HEK293 (cell line): ENCODE results near the gene ARHGAP42.

ENCODE experiments used
- CTCF ChIA-PET: fragments of 350-600 bp; formaldehyde crosslinking; extraction: SDS; loops from one replicate; lab custom pipeline; 2021; ENCODE audit warnings: antibody characterized with exemption; lab: Yijun Ruan, JAX
- POLR2A ChIA-PET: fragments of 300-600 bp; formaldehyde crosslinking; extraction: SDS; loops from one replicate; lab custom pipeline; 2020; ENCODE audit warnings: antibody characterized with exemption, inconsistent platforms; lab: Yijun Ruan, JAX
- H3K27ac ChIP-seq: fragments of 200-500 bp; sonication (Bioruptor generic); 2 replicates; pipeline ENCODE4 v1.5.1; 2014; ENCODE audit warnings: low read depth, low read length, control low read depth, inconsistent platforms; ENCODE audit errors: extremely low read depth
- H3K36me3 ChIP-seq, 2 experiments: fragments of 200-500 bp in 1 of 2; sonication (Bioruptor generic) in 1 of 2; 1 replicate in 1 of 2; 2 replicates in 1 of 2; pipeline ENCODE4 v1.5.1; 2014 to 2017; ENCODE audit warnings: inconsistent platforms in 2 of 2, low read length in 2 of 2; ENCODE audit not compliant: control insufficient read depth in 2 of 2, insufficient read depth in 1 of 2
- H3K4me1 ChIP-seq: fragments of 200-500 bp; sonication (Bioruptor generic); 2 replicates; pipeline ENCODE4 v1.5.1; 2014; ENCODE audit warnings: mild to moderate bottlenecking, low read length, inconsistent platforms; ENCODE audit not compliant: control insufficient read depth, insufficient read depth
- H3K4me3 ChIP-seq: 2 replicates; pipeline ENCODE4 v1.5.1; 2011; ENCODE audit warnings: low read depth, mild to moderate bottlenecking, control low read depth, low read length, moderate library complexity
- H3K9me3 ChIP-seq: fragments of 200-500 bp; sonication (Bioruptor generic); 2 replicates; pipeline ENCODE4 v1.5.1; 2014; ENCODE audit warnings: low read depth, low read length, inconsistent platforms; ENCODE audit not compliant: control insufficient read depth, insufficient read depth
- KLF16 ChIP-seq: fragments of 450-650 bp; formaldehyde crosslinking; IDR thresholded peaks from 2 replicates; pipeline ENCODE4 v1.5.1; 2017; ENCODE audit warnings: missing biosample characterization, missing genetic modification characterization
- TRIM28 ChIP-seq: IDR thresholded peaks from 2 replicates; pipeline ENCODE4 v1.6.1; 2011; ENCODE audit warnings: low read length, control low read depth, borderline replicate concordance
- YY2 ChIP-seq: fragments of 450-650 bp; formaldehyde crosslinking; IDR thresholded peaks from 2 replicates; pipeline ENCODE4 v1.5.1; 2016; ENCODE audit warnings: missing biosample characterization, missing genetic modification characterization
- ZFP3 ChIP-seq: fragments of 450-650 bp; formaldehyde crosslinking; IDR thresholded peaks from 2 replicates; pipeline ENCODE4 v1.5.1; 2016; ENCODE audit warnings: low read depth, missing biosample characterization, missing genetic modification characterization
- ZNF140 ChIP-seq: fragments of 450-650 bp; formaldehyde crosslinking; IDR thresholded peaks from 2 replicates; pipeline ENCODE4 v1.5.1; 2016; ENCODE audit warnings: missing biosample characterization, missing genetic modification characterization
- ZNF155 ChIP-seq: fragments of 450-650 bp; formaldehyde crosslinking; IDR thresholded peaks from 2 replicates; pipeline ENCODE4 v1.5.1; 2016; ENCODE audit warnings: missing biosample characterization, missing genetic modification characterization
- ZNF211 ChIP-seq: fragments of 450-650 bp; formaldehyde crosslinking; IDR thresholded peaks from 2 replicates; pipeline ENCODE4 v1.5.1; 2016; ENCODE audit warnings: low read depth, missing biosample characterization, missing genetic modification characterization
- ZNF239 ChIP-seq: fragments of 450-650 bp; formaldehyde crosslinking; IDR thresholded peaks from 2 replicates; pipeline ENCODE4 v1.5.1; 2016; ENCODE audit warnings: missing biosample characterization, missing genetic modification characterization
- ZNF341 ChIP-seq: fragments of 450-650 bp; formaldehyde crosslinking; IDR thresholded peaks from 2 replicates; pipeline ENCODE4; 2016; ENCODE audit warnings: low read depth, missing biosample characterization, missing genetic modification characterization
- ZNF785 ChIP-seq: fragments of 450-650 bp; formaldehyde crosslinking; IDR thresholded peaks from 2 replicates; pipeline ENCODE4 v1.5.1; 2016; ENCODE audit warnings: missing biosample characterization, missing genetic modification characterization
- ZSCAN16 ChIP-seq: fragments of 450-650 bp; formaldehyde crosslinking; IDR thresholded peaks from 2 replicates; pipeline ENCODE4 v1.5.1; 2016; ENCODE audit warnings: missing biosample characterization, missing genetic modification characterization
- ZSCAN23 ChIP-seq: fragments of 450-650 bp; formaldehyde crosslinking; IDR thresholded peaks from 2 replicates; pipeline ENCODE4 v1.5.1; 2016; ENCODE audit warnings: missing biosample characterization, missing genetic modification characterization
- TF ChIP-seq, protein P1 (sequence below): fragments of 450-650 bp; formaldehyde crosslinking; IDR thresholded peaks from 2 replicates; pipeline ENCODE4 v1.5.1; 2016; ENCODE audit warnings: missing biosample characterization, missing genetic modification characterization
- TF ChIP-seq, protein P2 (sequence below): fragments of 450-650 bp; formaldehyde crosslinking; IDR thresholded peaks from 2 replicates; pipeline ENCODE4 v1.5.1; 2017; ENCODE audit warnings: missing biosample characterization, mild to moderate bottlenecking, missing genetic modification characterization, moderate library complexity
- TF ChIP-seq, protein P3 (sequence below): fragments of 450-650 bp; formaldehyde crosslinking; IDR thresholded peaks from 2 replicates; pipeline ENCODE4 v1.5.1; 2016; ENCODE audit warnings: missing biosample characterization, missing genetic modification characterization
- TF ChIP-seq, protein P4 (sequence below): fragments of 450-650 bp; IDR thresholded peaks from 2 replicates; pipeline ENCODE4 v1.5.1; 2018; ENCODE audit warnings: missing biosample characterization, missing genetic modification characterization
- TF ChIP-seq, protein P5 (sequence below): fragments of 450-650 bp; formaldehyde crosslinking; IDR thresholded peaks from 2 replicates; pipeline ENCODE4 v1.5.1; 2016; ENCODE audit warnings: missing biosample characterization, missing genetic modification characterization
- TF ChIP-seq, protein P6 (sequence below): fragments of 450-650 bp; formaldehyde crosslinking; IDR thresholded peaks from 2 replicates; pipeline ENCODE4 v1.5.1; 2016; ENCODE audit warnings: missing biosample characterization, missing genetic modification characterization
- TF ChIP-seq, protein P7 (sequence below): fragments of 450-650 bp; formaldehyde crosslinking; IDR thresholded peaks from 2 replicates; pipeline ENCODE4 v1.5.1; 2016; ENCODE audit warnings: missing biosample characterization, missing genetic modification characterization
- TF ChIP-seq, protein P8 (sequence below): fragments of 450-650 bp; formaldehyde crosslinking; IDR thresholded peaks from 2 replicates; pipeline ENCODE4 v1.5.1; 2016; ENCODE audit warnings: missing biosample characterization, missing genetic modification characterization, borderline replicate concordance

Gene ARHGAP42

DNA sequence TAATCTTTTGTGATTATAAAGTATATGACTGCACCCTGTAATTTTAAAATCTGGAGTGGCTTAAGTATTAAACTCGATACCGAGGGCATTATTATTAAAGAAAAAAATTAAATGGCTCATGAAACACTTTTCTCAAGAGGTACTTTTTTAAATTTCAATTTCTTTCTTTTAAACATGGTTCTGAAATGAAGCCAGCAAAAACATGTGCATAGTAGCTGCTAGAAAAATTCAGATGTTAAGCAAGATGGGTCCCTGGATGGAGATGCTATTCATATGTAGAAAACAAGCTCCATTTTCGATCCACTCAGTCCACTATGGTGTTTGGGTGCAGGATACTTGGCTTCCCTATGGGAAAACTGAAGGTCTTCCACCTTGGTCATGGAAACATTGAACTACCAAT lies 253.0 kb downstream of the ARHGAP42 start (continued):
- TF ChIP-seq YY2 (tag by site-specific recombination), result no peak

DNA sequence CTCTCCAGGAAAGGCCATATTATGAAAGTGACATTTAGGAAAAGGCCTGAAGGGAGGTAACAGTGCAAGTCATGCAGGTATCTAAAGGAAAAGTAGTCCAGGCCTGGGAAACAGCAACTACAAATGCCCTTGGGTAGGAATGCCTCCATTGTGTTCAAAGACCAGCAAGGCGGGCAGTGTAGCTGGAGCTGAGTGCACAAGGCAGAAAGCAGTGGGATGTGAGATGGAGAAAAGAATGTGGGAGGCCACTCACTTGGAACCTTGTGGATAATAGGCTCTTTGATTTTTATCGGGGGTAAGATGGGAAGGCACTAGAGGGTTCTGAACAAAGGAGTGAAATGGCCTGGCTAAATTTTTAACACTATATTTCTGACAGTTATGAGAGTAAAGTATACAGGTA lies 253.9 kb downstream of the ARHGAP42 start:
- H3K4me3 ChIP-seq, result no peak overlapping the region
- POLR2A ChIA-PET, result no interaction called here
- no peak for TF ChIP-seq ZNF140 (tag by site-specific recombination)
- TF ChIP-seq, protein P1, sequence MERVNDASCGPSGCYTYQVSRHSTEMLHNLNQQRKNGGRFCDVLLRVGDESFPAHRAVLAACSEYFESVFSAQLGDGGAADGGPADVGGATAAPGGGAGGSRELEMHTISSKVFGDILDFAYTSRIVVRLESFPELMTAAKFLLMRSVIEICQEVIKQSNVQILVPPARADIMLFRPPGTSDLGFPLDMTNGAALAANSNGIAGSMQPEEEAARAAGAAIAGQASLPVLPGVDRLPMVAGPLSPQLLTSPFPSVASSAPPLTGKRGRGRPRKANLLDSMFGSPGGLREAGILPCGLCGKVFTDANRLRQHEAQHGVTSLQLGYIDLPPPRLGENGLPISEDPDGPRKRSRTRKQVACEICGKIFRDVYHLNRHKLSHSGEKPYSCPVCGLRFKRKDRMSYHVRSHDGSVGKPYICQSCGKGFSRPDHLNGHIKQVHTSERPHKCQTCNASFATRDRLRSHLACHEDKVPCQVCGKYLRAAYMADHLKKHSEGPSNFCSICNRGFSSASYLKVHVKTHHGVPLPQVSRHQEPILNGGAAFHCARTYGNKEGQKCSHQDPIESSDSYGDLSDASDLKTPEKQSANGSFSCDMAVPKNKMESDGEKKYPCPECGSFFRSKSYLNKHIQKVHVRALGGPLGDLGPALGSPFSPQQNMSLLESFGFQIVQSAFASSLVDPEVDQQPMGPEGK, result no peak
- TF ChIP-seq, all 188 proteins: peak for 0
- Histone ChIP-seq H3K4me1 (no peaks in the 10 kb centered on the region), H3K36me3 (peaks cover 0 to 12% of the 10 kb centered on the region in 2 experiments; a peak in 1 of 3 replicates), H3K9me3 (no peaks in the 10 kb centered on the region), H3K27ac (no peak overlapping the region)
- CTCF ChIA-PET, result no interaction called here

DNA sequence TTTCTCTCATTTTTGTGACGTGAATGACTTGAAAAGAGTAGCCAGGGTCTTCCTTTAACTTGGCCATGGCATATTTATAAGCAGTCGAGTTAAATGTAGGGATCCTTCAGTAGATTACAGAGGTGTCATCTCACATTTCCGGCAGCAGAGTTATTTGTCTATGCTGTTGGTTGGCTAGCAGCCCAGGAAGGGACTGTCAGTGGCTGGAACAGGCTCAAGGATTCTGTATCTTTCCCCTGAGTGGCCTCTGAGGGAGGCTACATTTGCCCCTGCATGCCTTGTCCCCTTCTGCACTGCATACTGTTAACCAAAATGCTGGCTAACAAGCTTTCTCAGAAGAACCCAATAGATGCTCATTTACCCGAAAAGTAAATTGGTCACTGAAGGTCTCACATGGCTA lies 254.9 kb downstream of the ARHGAP42 start:
- no peaks in the 10 kb centered on the region for H3K4me1 ChIP-seq
- ChIA-PET CTCF (no interaction called here), POLR2A (no interaction called here)

More for the DNA sequence above, 254.9 kb downstream of the ARHGAP42 start:
- TF ChIP-seq ZNF239 (tag by site-specific recombination), result no peak
- TF ChIP-seq TRIM28, result no peak
- TF ChIP-seq ZNF785 (tag by site-specific recombination), result no peak
- TF ChIP-seq, protein P2, sequence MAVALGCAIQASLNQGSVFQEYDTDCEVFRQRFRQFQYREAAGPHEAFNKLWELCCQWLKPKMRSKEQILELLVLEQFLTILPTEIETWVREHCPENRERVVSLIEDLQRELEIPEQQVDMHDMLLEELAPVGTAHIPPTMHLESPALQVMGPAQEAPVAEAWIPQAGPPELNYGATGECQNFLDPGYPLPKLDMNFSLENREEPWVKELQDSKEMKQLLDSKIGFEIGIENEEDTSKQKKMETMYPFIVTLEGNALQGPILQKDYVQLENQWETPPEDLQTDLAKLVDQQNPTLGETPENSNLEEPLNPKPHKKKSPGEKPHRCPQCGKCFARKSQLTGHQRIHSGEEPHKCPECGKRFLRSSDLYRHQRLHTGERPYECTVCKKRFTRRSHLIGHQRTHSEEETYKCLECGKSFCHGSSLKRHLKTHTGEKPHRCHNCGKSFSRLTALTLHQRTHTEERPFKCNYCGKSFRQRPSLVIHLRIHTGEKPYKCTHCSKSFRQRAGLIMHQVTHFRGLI, result no peak
- no peak for TF ChIP-seq ZNF341
- TF ChIP-seq ZSCAN16 (tag by site-specific recombination), result no peak
- TF ChIP-seq, protein P3, sequence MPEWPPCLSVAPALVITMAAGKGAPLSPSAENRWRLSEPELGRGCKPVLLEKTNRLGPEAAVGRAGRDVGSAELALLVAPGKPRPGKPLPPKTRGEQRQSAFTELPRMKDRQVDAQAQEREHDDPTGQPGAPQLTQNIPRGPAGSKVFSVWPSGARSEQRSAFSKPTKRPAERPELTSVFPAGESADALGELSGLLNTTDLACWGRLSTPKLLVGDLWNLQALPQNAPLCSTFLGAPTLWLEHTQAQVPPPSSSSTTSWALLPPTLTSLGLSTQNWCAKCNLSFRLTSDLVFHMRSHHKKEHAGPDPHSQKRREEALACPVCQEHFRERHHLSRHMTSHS (tag by site-specific recombination), result no peak
- TF ChIP-seq, protein P4, sequence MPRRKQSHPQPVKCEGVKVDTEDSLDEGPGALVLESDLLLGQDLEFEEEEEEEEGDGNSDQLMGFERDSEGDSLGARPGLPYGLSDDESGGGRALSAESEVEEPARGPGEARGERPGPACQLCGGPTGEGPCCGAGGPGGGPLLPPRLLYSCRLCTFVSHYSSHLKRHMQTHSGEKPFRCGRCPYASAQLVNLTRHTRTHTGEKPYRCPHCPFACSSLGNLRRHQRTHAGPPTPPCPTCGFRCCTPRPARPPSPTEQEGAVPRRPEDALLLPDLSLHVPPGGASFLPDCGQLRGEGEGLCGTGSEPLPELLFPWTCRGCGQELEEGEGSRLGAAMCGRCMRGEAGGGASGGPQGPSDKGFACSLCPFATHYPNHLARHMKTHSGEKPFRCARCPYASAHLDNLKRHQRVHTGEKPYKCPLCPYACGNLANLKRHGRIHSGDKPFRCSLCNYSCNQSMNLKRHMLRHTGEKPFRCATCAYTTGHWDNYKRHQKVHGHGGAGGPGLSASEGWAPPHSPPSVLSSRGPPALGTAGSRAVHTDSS (tag by site-specific recombination), result no peak
- TF ChIP-seq KLF16, result no peak
- TF ChIP-seq, protein P5, sequence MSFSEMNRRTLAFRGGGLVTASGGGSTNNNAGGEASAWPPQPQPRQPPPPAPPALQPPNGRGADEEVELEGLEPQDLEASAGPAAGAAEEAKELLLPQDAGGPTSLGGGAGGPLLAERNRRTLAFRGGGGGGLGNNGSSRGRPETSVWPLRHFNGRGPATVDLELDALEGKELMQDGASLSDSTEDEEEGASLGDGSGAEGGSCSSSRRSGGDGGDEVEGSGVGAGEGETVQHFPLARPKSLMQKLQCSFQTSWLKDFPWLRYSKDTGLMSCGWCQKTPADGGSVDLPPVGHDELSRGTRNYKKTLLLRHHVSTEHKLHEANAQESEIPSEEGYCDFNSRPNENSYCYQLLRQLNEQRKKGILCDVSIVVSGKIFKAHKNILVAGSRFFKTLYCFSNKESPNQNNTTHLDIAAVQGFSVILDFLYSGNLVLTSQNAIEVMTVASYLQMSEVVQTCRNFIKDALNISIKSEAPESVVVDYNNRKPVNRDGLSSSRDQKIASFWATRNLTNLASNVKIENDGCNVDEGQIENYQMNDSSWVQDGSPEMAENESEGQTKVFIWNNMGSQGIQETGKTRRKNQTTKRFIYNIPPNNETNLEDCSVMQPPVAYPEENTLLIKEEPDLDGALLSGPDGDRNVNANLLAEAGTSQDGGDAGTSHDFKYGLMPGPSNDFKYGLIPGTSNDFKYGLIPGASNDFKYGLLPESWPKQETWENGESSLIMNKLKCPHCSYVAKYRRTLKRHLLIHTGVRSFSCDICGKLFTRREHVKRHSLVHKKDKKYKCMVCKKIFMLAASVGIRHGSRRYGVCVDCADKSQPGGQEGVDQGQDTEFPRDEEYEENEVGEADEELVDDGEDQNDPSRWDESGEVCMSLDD (tag by site-specific recombination), result no peak
- no peak for TF ChIP-seq ZNF211 (tag by site-specific recombination)
- no peak for TF ChIP-seq ZFP3 (tag by site-specific recombination)
- no peak for TF ChIP-seq ZSCAN23 (tag by site-specific recombination)
- TF ChIP-seq, protein P6, sequence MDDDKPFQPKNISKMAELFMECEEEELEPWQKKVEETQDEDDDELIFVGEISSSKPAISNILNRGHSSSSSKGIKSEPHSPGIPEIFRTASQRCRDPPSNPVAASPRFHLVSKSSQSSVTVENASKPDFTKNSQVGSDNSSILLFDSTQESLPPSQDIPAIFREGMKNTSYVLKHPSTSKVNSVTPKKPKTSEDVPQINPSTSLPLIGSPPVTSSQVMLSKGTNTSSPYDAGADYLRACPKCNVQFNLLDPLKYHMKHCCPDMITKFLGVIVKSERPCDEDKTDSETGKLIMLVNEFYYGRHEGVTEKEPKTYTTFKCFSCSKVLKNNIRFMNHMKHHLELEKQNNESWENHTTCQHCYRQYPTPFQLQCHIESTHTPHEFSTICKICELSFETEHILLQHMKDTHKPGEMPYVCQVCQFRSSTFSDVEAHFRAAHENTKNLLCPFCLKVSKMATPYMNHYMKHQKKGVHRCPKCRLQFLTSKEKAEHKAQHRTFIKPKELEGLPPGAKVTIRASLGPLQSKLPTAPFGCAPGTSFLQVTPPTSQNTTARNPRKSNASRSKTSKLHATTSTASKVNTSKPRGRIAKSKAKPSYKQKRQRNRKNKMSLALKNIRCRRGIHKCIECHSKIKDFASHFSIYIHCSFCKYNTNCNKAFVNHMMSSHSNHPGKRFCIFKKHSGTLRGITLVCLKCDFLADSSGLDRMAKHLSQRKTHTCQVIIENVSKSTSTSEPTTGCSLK, result no peak
- no peak for TF ChIP-seq ZNF155 (tag by site-specific recombination)
- TF ChIP-seq, protein P7, sequence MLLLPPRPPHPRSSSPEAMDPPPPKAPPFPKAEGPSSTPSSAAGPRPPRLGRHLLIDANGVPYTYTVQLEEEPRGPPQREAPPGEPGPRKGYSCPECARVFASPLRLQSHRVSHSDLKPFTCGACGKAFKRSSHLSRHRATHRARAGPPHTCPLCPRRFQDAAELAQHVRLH, result no peak
- TF ChIP-seq, protein P8, sequence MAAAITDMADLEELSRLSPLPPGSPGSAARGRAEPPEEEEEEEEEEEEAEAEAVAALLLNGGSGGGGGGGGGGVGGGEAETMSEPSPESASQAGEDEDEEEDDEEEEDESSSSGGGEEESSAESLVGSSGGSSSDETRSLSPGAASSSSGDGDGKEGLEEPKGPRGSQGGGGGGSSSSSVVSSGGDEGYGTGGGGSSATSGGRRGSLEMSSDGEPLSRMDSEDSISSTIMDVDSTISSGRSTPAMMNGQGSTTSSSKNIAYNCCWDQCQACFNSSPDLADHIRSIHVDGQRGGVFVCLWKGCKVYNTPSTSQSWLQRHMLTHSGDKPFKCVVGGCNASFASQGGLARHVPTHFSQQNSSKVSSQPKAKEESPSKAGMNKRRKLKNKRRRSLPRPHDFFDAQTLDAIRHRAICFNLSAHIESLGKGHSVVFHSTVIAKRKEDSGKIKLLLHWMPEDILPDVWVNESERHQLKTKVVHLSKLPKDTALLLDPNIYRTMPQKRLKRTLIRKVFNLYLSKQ, result no peak
- Histone ChIP-seq H3K4me3 (no peak overlapping the region), H3K9me3 (no peaks in the 10 kb centered on the region), H3K27ac (no peak overlapping the region), H3K36me3 (peaks cover 0 to 4% of the 10 kb centered on the region in 2 experiments; a peak in 1 of 3 replicates)
